H1 (cell line): ENCODE results near the gene LIMA1. TPM values are rescaled to one million over a fixed set of nuclear protein-coding genes. Genes with fewer than 3 reads are reported as not detected.

ENCODE experiments used
- CTCF ChIA-PET: fragments of 300-600 bp; sonication (Branson Sonifier 250); formaldehyde crosslinking; loops from one replicate; lab custom pipeline; 2021; ENCODE audit not compliant: partially characterized antibody; lab: Charles Lee
- POLR2A ChIA-PET: fragments of 300-600 bp; sonication (Branson Sonifier 250); formaldehyde crosslinking; loops from one replicate; lab custom pipeline; 2021; ENCODE audit warnings: inconsistent platforms; ENCODE audit not compliant: partially characterized antibody; lab: Charles Lee
- DNase-seq, 2 experiments: peaks; one replicate each; pipeline versions ENCODE4 v3.0.0 to v3.0.0-alpha.2; 2010 to 2022; ENCODE audit warnings: low spot score in 2 of 2, low read depth in 1 of 2, mixed read lengths in 1 of 2
- FAIRE-seq: peaks from 2 replicates; lab custom pipeline; 2011; peaks lifted over from hg19 to GRCh38; lab: Jason Lieb, UNC
- H2AFZ ChIP-seq: 2 replicates; pipeline ENCODE4 v1.8.1; 2012; ENCODE audit warnings: low read length, inconsistent platforms
- H2AK5ac ChIP-seq: 2 replicates; pipeline ENCODE4 v1.6.1; 2013; ENCODE audit warnings: low read depth, low read length
- H2BK120ac ChIP-seq: replicated peaks from 2 replicates; pipeline ENCODE3; 2013; ENCODE audit warnings: low read depth, low read length, inconsistent platforms
- H2BK12ac ChIP-seq: 2 replicates; pipeline ENCODE4 v1.6.1; 2013; ENCODE audit warnings: low read depth, low read length
- H2BK15ac ChIP-seq: 2 replicates; pipeline ENCODE4 v1.6.1; 2013; ENCODE audit warnings: low read length
- H2BK20ac ChIP-seq: 2 replicates; pipeline ENCODE4 v1.6.1; 2013; ENCODE audit warnings: low read length
- H2BK5ac ChIP-seq: 2 replicates; pipeline ENCODE4 v1.6.1; 2013; ENCODE audit warnings: low read depth, low read length
- H3K14ac ChIP-seq: 2 replicates; pipeline ENCODE4 v1.6.1; 2013; ENCODE audit warnings: inconsistent platforms; ENCODE audit not compliant: insufficient read length
- H3K18ac ChIP-seq: 2 replicates; pipeline ENCODE4 v1.6.1; 2013; ENCODE audit warnings: low read length; ENCODE audit errors: extremely low read depth
- H3K23ac ChIP-seq: 2 replicates; pipeline ENCODE4 v1.6.1; 2013; ENCODE audit warnings: inconsistent platforms; ENCODE audit not compliant: insufficient read length
- H3K23me2 ChIP-seq: 2 replicates; pipeline ENCODE4 v1.6.1; 2013; ENCODE audit warnings: low read depth, low read length
- H3K27ac ChIP-seq: 2 replicates; pipeline ENCODE4 v1.6.1; 2011; ENCODE audit warnings: low read depth, low read length, inconsistent platforms
- H3K27me3 ChIP-seq, 4 experiments: replicated peaks in 1 of 4; 1 replicate in 1 of 4; 2 replicates in 3 of 4; pipeline versions ENCODE4 v1.6.1 to v1.8.1; 2011 to 2013; ENCODE audit warnings: low read length in 3 of 4, mild to moderate bottlenecking in 3 of 4, inconsistent platforms in 2 of 4, mixed read lengths in 2 of 4, moderate library complexity in 1 of 4; ENCODE audit not compliant: control insufficient read depth in 3 of 4, insufficient read depth in 3 of 4; ENCODE audit errors: extremely low read depth in 1 of 4
- H3K36me3 ChIP-seq, 4 experiments: 2 replicates each; pipeline versions ENCODE4 v1.6.1 to v1.8.1; 2011 to 2013; ENCODE audit warnings: mild to moderate bottlenecking in 4 of 4, low read length in 3 of 4, moderate library complexity in 2 of 4, control low read depth in 1 of 4, inconsistent platforms in 1 of 4; ENCODE audit not compliant: insufficient read depth in 4 of 4, control insufficient read depth in 2 of 4
- H3K4ac ChIP-seq: replicated peaks from 2 replicates; pipeline ENCODE3; 2013; ENCODE audit warnings: low read length, low read depth, mixed read lengths, inconsistent platforms; ENCODE audit not compliant: insufficient read length
- H3K4me1 ChIP-seq, 4 experiments: replicated peaks in 1 of 4; 1 replicate in 1 of 4; 2 replicates in 3 of 4; pipeline versions ENCODE4 v1.6.1 to v1.8.1; 2011 to 2013; ENCODE audit warnings: low read length in 3 of 4, inconsistent platforms in 2 of 4, mixed read lengths in 1 of 4; ENCODE audit not compliant: insufficient read depth in 4 of 4, control insufficient read depth in 3 of 4
- H3K4me2 ChIP-seq, 2 experiments: 2 replicates each; pipeline versions ENCODE4 v1.6.1 to v1.8.1; 2011 to 2013; ENCODE audit warnings: low read depth in 2 of 2, low read length in 2 of 2, control low read depth in 1 of 2, inconsistent platforms in 1 of 2, mild to moderate bottlenecking in 1 of 2; ENCODE audit not compliant: insufficient read depth in 1 of 2
- H3K4me3 ChIP-seq, 4 experiments: fragments of 200-600, 300-600 bp in 1 of 4; sonication (generic), shearing (Covaris generic), sonication (Bioruptor Twin) in 1 of 4; 2 replicates each; pipeline versions ENCODE4 v1.5.1 to v1.8.1; 2011 to 2016; ENCODE audit warnings: low read length in 4 of 4, low read depth in 3 of 4, control low read depth in 2 of 4, inconsistent platforms in 2 of 4, mild to moderate bottlenecking in 2 of 4, mixed read lengths in 1 of 4, moderate library complexity in 1 of 4; ENCODE audit not compliant: insufficient read depth in 2 of 4; ENCODE audit errors: extremely low read depth in 1 of 4
- H3K56ac ChIP-seq: replicated peaks from 2 replicates; pipeline ENCODE3; 2013; ENCODE audit warnings: low read depth, mild to moderate bottlenecking, mixed read lengths, low read length, inconsistent platforms; ENCODE audit not compliant: insufficient read length
- H3K79me1 ChIP-seq: 2 replicates; pipeline ENCODE4 v1.6.1; 2013; ENCODE audit warnings: low read depth, low read length, control low read depth
- H3K79me2 ChIP-seq, 2 experiments: 2 replicates each; pipeline versions ENCODE4 v1.6.1 to v1.8.1; 2012 to 2013; ENCODE audit warnings: low read length in 2 of 2, mild to moderate bottlenecking in 2 of 2, inconsistent platforms in 1 of 2; ENCODE audit not compliant: insufficient read depth in 2 of 2, control insufficient read depth in 1 of 2
- H3K9ac ChIP-seq, 4 experiments: replicated peaks in 1 of 4; 1 replicate in 1 of 4; 2 replicates in 3 of 4; pipeline versions ENCODE4 v1.6.1 to v1.8.1; 2011 to 2013; ENCODE audit warnings: low read depth in 3 of 4, low read length in 3 of 4, control low read depth in 2 of 4, mild to moderate bottlenecking in 2 of 4, moderate library complexity in 2 of 4, inconsistent platforms in 1 of 4; ENCODE audit errors: extremely low read depth in 1 of 4
- H3K9me3 ChIP-seq, 2 experiments: 2 replicates each; pipeline versions ENCODE4 v1.6.1 to v1.8.1; 2012 to 2013; ENCODE audit warnings: mild to moderate bottlenecking in 2 of 2, moderate library complexity in 2 of 2, control low read depth in 1 of 2, inconsistent platforms in 1 of 2, low read depth in 1 of 2, low read length in 1 of 2, mixed read lengths in 1 of 2; ENCODE audit not compliant: insufficient read depth in 2 of 2
- H4K20me1 ChIP-seq, 2 experiments: replicated peaks in 1 of 2; 2 replicates each; pipeline versions ENCODE3 to v1.8.1; 2011 to 2013; ENCODE audit warnings: inconsistent platforms in 2 of 2, low read length in 2 of 2, mild to moderate bottlenecking in 1 of 2; ENCODE audit not compliant: insufficient read depth in 2 of 2, control insufficient read depth in 1 of 2
- H4K5ac ChIP-seq: 2 replicates; pipeline ENCODE4 v1.6.1; 2013; ENCODE audit warnings: low read length, low read depth, mixed read lengths, inconsistent platforms; ENCODE audit not compliant: insufficient read length
- H4K8ac ChIP-seq: 2 replicates; pipeline ENCODE4 v1.8.0; 2013; ENCODE audit warnings: mild to moderate bottlenecking, moderate library complexity, low read length, inconsistent platforms; ENCODE audit not compliant: insufficient read depth; ENCODE audit errors: extremely low read depth
- H4K91ac ChIP-seq: replicated peaks from 2 replicates; pipeline ENCODE3; 2013; ENCODE audit warnings: low read length, mixed read lengths, inconsistent platforms; ENCODE audit not compliant: insufficient read length
- CHD2 ChIP-seq: IDR thresholded peaks from 2 replicates; pipeline ENCODE4 v1.6.1; 2012; ENCODE audit warnings: low read length, improper control_type of control experiment
- E2F6 ChIP-seq: IDR thresholded peaks from 2 replicates; pipeline ENCODE4 v1.6.1; 2012; ENCODE audit warnings: inconsistent platforms
- GTF2F1 ChIP-seq: IDR thresholded peaks from 2 replicates; pipeline ENCODE4 v1.6.1; 2012; ENCODE audit warnings: low read depth, low read length, improper control_type of control experiment, borderline replicate concordance
- HDAC6 ChIP-seq: IDR thresholded peaks from one replicate; pipeline ENCODE4 v1.7.1; 2012; ENCODE audit warnings: low read depth, mild to moderate bottlenecking, inconsistent platforms, low read length, moderate library complexity
- JUND ChIP-seq: IDR thresholded peaks from 2 replicates; pipeline ENCODE4 v1.6.1; 2011; ENCODE audit warnings: mild to moderate bottlenecking, improper control_type of control experiment, low read length
- NANOG ChIP-seq: IDR thresholded peaks from 2 replicates; pipeline ENCODE4 v1.6.1; 2011; ENCODE audit warnings: low read length, low read depth, mild to moderate bottlenecking, inconsistent platforms; ENCODE audit not compliant: insufficient read depth, poor library complexity, severe bottlenecking
- RBBP5 ChIP-seq: IDR thresholded peaks from 2 replicates; pipeline ENCODE4 v1.7.1; 2012; ENCODE audit warnings: low read depth, mild to moderate bottlenecking, inconsistent platforms, low read length, moderate library complexity, borderline replicate concordance
- SP2 ChIP-seq: IDR thresholded peaks from 2 replicates; pipeline ENCODE4 v1.6.1; 2012; ENCODE audit warnings: mild to moderate bottlenecking, low read length, inconsistent platforms
- SRF ChIP-seq: IDR thresholded peaks from 2 replicates; pipeline ENCODE4 v1.6.1; 2011; ENCODE audit warnings: mild to moderate bottlenecking, low read depth, low read length, moderate library complexity
- TAF1 ChIP-seq: IDR thresholded peaks from 2 replicates; pipeline ENCODE4 v1.6.1; 2011; ENCODE audit warnings: mild to moderate bottlenecking, low read depth, low read length
- YY1 ChIP-seq: IDR thresholded peaks from 2 replicates; pipeline ENCODE4 v1.6.1; 2011; ENCODE audit warnings: low read depth, mild to moderate bottlenecking, low read length
- WGBS, 2 experiments: shearing (Covaris generic) in 1 of 2; methylation state at CpG; one replicate each; pipeline versions ENCODE4 v1.1.6 to v1.1.7; 2013 to 2015; ENCODE audit warnings: low lambda C conversion rate in 2 of 2, mixed read lengths in 2 of 2, inconsistent platforms in 1 of 2, low coverage in 1 of 2, missing lambda C conversion rate in 1 of 2; ENCODE audit not compliant: insufficient replicate concordance in 2 of 2, insufficient coverage in 1 of 2, insufficient read length in 1 of 2; ENCODE audit errors: extremely low coverage in 1 of 2, missing lambda C conversion rate in 1 of 2; 5-methylcytosine and 5-hydroxymethylcytosine counted together
- polyA plus RNA-seq, 7 experiments: library from polyadenylated mRNA; depleted of rRNA in 3 of 7; stranded (reverse) in 5 of 7; unstranded in 2 of 7; fragments of >200 nt in 5 of 7; fragments of 200-250 nt in 2 of 7; gene quantifications; 1 replicate in 5 of 7; 2 replicates in 1 of 7; 4 replicates in 1 of 7; pipeline versions ENCODE4 v1.2.1 to v1.2.3, GENCODE V29; 2011 to 2013; ENCODE audit warnings: missing spikeins in 2 of 7, mixed read lengths in 2 of 7
- total RNA-seq: library from RNA; stranded (reverse); fragmentation: NEBNext Ultra II Directional; extraction: Animal tissue kit (Norgen Biotek cat#: 25700); gene quantifications from 2 replicates; pipeline ENCODE4 v1.2.1, GENCODE V29; 2021
- TF ChIP-seq, protein P1 (sequence below), 3 experiments: IDR thresholded peaks; 1 replicate in 2 of 3; 2 replicates in 1 of 3; pipeline versions ENCODE4 v1.5.1 to v1.6.1; 2011; ENCODE audit warnings: low read length in 3 of 3, mild to moderate bottlenecking in 3 of 3, inconsistent platforms in 2 of 3, low read depth in 1 of 3, moderate library complexity in 1 of 3; ENCODE audit not compliant: insufficient read depth in 1 of 3; ENCODE audit errors: control extremely low read depth in 1 of 3

The LIMA1 gene
- total and polyA plus RNA-seq, 2 of the 8 experiments (the other 6 are each of a cell fraction or from before 2014, with no cell fraction given), result 12.7 to 47.6 TPM

GRCh38 chr12:50232206-50232605 lies 51.1 kb downstream of the LIMA1 start:
- no peak overlapping the region for H3K9ac ChIP-seq
- no peaks in the 10 kb centered on the region for H4K20me1 ChIP-seq
- H3K9me3 ChIP-seq, result no peaks in the 10 kb centered on the region
- H2BK20ac ChIP-seq, result no peak overlapping the region
- no peak overlapping the region for H2AK5ac ChIP-seq
- no peak overlapping the region for H2BK12ac ChIP-seq
- FAIRE-seq (no peak), DNase-seq (peak in 1 of 2 experiments; percentile 0)
- WGBS, 2 experiments, result 94% methylated on average over 3 of the region's 4 CpGs; no CpG with 5 or more reads in 1 of the 2 experiments
- no peaks in the 10 kb centered on the region for H3K4me1 ChIP-seq
- no peak overlapping the region for H3K56ac ChIP-seq
- H2BK15ac ChIP-seq, result no peak overlapping the region
- no peaks in the 10 kb centered on the region for H3K36me3 ChIP-seq
- H2BK5ac ChIP-seq, result no peak overlapping the region
- no peak overlapping the region for H2BK120ac ChIP-seq
- no peaks in the 10 kb centered on the region for H3K27me3 ChIP-seq
- ChIA-PET POLR2A (interaction anchor here (0.6 kb wide), 1 partner anchor 21 kb away, joined by 3 read pairs; no protein-coding TSS in a partner anchor), CTCF (no interaction called here)
- no peak overlapping the region for H3K14ac ChIP-seq
- no peak overlapping the region for H4K91ac ChIP-seq
- H3K23me2 ChIP-seq, result no peaks in the 10 kb centered on the region; the same call in 1 of the 2 replicates
- no peak overlapping the region for H2AFZ ChIP-seq
- H3K27ac ChIP-seq, result no peak overlapping the region
- no peak overlapping the region for H4K8ac ChIP-seq
- no peaks in the 10 kb centered on the region for H3K79me2 ChIP-seq
- no peak overlapping the region for H3K4me2 ChIP-seq
- no peak overlapping the region for H3K18ac ChIP-seq
- H3K4me3 ChIP-seq, result no peak overlapping the region
- no peak overlapping the region for H4K5ac ChIP-seq
- H3K79me1 ChIP-seq, result no peaks in the 10 kb centered on the region
- no peak overlapping the region for H3K23ac ChIP-seq
- no peak overlapping the region for H3K4ac ChIP-seq
- TF ChIP-seq YY1 (no peak), JUND (no peak), HDAC6 (no peak), TAF1 (no peak), SP2 (no peak), SRF (no peak), CHD2 (no peak), RBBP5 (no peak), GTF2F1 (no peak), NANOG (no peak), E2F6 (no peak)
- TF ChIP-seq, protein P1, sequence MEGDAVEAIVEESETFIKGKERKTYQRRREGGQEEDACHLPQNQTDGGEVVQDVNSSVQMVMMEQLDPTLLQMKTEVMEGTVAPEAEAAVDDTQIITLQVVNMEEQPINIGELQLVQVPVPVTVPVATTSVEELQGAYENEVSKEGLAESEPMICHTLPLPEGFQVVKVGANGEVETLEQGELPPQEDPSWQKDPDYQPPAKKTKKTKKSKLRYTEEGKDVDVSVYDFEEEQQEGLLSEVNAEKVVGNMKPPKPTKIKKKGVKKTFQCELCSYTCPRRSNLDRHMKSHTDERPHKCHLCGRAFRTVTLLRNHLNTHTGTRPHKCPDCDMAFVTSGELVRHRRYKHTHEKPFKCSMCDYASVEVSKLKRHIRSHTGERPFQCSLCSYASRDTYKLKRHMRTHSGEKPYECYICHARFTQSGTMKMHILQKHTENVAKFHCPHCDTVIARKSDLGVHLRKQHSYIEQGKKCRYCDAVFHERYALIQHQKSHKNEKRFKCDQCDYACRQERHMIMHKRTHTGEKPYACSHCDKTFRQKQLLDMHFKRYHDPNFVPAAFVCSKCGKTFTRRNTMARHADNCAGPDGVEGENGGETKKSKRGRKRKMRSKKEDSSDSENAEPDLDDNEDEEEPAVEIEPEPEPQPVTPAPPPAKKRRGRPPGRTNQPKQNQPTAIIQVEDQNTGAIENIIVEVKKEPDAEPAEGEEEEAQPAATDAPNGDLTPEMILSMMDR (IDR thresholded peaks at IDR 0.05; ENCODE audit: control extremely low read depth in 1 of 3, insufficient read depth in 1 of 3, low read depth in 1 of 3, low read length in 3 of 3), result no peak
